HG03378 (cell line): ENCODE results near the gene TMPRSS3.

Source experiments
- ATAC-seq: cut with Tn5 transposase; IDR thresholded peaks from one replicate; pipeline ENCODE4 v1.9.1; 2021; ENCODE audit warnings: mild to moderate bottlenecking, moderate library complexity; ENCODE audit not compliant: unreplicated experiment

Gene TMPRSS3

DNA sequence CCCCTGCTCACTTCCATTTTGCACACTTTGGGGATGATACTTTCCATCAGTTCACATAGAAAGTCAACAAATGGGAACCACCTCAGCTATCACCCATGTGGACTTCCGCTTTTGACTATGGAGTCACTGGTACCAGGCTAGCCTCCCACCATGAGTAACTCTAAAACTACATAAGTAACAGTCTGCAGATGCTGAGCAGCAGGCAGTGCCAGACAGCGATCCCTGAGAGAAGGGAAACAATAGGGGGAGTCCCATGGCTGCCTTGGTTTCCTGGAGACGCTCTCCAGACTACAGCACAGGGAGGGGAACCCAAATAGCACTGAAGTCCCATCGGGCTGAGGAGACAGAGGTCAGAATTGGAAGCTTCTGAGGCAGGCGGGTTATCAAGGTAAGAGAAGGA, 42.2 kb downstream of the TMPRSS3 start:
- ATAC-seq: no peak

DNA sequence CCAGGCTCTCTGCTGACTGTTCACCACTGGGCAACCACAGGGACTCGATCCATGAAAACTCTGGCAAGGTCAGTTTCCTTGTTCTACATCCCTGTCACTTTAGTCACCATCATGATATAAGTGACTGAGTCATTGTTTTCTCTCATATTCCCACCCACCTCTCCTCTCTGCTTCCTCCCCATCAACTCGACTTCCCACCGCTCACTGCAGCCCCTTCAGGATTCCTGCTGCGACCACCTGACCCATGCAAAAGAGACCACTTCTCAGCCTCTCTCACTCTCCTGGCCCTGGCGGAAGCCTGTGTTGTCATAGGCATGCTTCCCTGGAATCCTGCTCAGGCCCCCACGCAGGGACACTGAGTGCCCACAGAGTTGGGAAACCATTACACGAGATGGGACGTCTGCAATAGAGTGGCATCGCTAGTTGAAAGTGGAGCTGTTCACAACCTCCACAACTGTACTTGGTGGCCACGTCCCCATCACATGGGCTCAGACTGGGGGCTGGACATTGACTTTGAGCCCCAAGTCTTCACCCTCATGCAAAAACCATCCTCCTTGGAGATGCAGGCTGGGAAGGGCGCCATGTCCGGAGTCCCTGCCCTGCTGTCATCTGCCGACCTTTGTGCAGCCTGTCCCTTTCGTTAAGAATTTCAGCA, 43.3 kb downstream of the TMPRSS3 start:
- no peak for ATAC-seq

DNA sequence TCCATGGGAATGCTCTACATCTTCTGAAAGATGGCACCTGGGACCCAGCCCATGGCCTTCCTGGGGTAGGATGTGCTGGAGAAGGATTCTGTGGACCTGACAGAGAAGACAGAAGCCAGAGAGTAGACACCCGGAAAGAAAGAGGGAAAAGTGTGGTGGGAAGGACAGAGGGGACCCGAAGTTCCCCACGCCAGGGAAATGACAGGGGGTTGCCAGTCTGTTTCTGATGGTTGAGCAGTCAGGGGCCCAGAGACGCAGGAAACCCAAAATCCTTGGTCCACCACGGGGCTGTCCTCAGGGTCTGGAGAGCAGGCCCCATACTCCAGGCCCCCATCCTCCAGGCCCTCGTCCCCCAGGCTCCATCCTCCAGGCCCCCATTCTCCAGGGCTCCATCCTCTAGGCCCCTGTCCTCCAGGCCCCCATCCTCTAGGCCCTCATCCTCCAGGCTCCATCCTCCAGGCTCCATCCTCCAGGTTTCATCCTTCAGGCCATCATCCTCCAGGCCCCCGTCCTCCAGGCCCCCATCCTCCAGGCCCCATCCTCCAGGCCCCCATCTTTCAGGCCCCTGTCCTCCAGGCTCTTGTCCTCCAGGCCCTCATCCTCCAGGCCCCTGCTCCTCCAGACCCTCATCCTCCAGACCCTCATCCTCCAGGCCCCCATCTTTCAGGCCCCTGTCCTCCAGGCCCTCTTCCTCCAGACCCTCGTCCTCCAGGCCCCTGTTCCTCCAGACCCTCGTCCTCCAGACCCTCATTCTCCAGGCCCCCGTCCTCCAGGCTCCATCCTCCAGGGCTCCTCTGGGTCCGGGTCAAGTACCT, 44.0 kb downstream of the TMPRSS3 start:
- no peak for ATAC-seq

GRCh38 chr21:42350927-42351426, 44.9 kb downstream of the TMPRSS3 start, which contains the start of gene TFF2:
TFF2 (minus strand) TSS chr21:42350994; CDS start chr21:42350957, 37 bp downstream.
- no peak for ATAC-seq

- no peak for ATAC-seq
Observed at GRCh38 chr21:42350318-42350910, 45.4 kb downstream of the TMPRSS3 start.

GRCh38 chr21:42349420-42350317, 46.2 kb downstream of the TMPRSS3 start:
- ATAC-seq: no peak

DNA sequence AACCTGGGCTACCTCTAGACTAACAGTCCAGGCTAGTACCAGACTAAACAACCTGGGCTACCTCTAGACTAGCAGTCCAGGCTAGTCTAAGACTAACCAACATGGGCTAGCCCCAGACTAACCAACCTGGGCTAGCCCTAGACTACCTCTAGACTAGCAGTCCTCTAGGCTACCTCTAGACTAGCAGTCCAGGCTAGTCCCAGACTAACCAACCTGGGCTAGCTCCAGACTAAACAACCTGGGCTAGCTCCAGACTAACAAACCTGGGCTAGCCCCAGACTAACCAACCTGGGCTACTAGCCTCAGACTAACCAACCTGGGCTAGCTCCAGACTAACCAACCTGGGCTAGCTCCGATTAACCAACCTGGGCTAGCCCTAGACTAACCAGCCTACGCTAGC, 47.1 kb downstream of the TMPRSS3 start:
- ATAC-seq: no peak

DNA sequence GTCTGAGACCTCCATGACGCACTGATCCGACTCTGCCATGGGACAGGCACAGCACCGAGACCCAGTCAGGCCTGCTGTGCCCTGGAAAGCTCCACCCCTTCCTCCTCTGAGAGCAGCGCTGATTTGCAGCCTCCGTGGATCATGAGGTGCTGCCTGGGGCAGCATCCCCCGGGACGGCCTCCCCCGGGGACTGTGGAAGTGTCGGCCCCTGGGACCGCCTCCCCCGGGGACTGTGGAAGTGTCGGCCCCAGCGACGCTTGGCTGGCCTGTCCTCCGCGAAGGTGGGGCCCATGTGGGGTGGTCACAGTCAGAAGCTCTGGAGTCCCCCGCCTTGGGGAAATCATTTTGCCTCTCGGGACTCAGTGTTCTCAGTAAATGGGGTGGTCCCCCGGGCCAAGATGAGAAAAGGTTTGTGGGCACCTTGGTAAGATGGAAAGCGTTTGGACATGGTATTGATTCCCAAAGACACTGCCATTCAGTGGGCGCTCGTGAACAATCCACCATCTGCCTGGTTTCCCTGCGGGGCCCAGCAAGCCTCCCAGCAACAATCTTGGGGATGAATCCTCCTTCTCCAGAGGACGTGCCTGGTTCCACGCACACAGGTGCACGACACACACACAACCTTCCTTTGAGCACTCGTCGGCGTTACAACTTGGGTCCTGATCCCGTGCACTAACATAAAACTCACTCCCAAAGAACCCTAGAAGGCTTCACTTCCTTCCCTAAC, 48.1 kb downstream of the TMPRSS3 start:
- ATAC-seq: no peak

DNA sequence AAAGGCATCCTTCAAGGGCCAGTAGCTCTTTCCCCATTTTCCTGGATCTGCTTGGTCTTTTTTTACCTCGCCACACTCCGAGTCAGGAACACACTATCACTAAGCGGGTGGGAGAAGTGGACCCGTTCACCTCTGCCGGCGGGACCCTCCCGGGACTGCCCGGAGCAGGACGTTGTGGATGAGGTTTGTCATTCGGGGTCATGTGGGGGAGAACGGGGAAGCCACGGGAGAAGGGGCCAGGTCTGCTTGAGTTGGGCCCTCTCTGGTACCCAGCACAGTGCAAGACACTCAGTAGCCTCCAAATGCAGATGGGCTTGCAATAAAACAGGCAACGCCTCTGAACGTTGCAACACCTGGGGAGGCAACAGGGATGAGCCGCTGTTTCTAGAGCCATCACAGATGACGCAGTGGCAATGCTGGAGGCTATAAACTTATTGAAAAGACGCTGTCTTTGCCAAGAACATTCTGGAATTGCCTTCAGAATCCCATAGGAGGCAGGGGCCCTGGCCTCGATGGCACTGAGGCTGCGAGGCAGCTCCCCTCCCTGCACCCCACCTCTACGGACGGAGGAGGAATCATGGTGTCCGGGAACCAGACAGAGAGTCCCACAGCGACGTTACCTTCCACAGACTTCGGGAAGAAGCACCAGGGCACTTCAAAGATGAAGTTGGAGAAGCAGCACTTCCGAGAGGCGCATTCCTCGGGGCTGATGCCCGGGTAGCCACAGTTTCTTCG, 48.8 kb downstream of the TMPRSS3 start:
- ATAC-seq: no peak

GRCh38 chr21:42346441-42346840, 49.4 kb downstream of the TMPRSS3 start:
- ATAC-seq: no peak

DNA sequence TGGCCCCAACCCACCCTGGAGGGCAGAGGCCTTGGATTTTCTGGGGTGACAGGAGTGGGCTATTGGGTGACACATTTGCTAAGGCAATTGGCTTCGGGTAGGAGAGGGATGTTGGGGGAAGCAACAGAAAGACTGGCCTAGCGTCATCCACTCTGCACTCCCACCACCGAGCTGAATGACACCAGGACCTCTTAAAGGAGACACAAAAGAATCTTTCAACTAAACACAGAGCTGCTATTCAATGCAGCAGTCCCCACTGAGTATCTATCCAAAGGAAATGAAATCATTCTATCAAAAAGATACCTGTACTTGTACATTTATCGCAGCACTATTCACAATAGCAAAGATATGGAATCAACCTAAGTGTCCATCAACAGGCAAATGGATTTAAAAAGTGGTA, 51.2 kb downstream of the TMPRSS3 start:
- no peak for ATAC-seq

DNA sequence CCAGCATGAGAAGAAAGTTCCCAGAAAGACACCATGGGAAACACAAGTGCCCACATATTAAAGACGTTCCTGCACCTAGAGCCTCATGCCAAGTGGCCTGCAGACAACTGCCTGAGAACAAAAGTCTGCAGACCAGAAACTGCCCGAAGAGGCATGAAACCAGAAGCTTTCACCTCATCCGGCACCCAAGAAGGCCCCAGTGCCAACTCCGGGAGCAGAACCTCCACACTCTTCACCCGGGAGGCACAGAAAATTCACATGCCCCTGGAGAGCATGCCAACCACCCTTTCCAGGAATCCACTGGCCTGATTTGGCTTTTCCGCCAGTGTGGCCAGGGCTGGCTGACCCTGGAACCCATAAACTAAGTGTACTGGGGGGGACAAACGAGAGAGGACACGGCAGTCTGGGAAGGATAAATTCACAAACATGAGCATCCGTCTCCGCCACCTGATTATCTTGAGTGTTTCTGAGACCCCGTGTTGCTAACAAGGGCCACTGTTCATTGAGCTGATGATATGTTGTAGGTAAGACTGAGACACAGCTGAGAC, 51.8 kb downstream of the TMPRSS3 start:
- no peak for ATAC-seq

DNA sequence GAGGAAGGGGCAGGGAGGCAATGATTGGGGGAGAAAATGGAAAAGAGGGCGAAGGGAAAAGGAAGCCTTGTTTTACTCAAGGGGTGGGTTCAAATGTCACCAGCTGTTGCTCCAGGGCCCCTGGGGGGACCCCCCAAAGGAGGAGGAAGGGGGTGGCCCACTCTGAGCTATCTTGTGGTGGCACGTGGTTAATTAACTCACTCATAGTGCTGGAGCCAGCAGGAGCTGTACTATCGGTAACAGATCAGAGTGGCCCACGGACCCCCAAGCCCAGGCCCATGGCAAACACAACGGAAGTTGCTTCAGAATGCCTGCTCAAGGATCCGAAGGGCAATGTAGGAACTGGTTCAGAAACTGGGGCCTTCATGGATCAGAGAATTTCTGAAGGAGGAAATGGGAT, 52.3 kb downstream of the TMPRSS3 start:
- no peak for ATAC-seq

DNA sequence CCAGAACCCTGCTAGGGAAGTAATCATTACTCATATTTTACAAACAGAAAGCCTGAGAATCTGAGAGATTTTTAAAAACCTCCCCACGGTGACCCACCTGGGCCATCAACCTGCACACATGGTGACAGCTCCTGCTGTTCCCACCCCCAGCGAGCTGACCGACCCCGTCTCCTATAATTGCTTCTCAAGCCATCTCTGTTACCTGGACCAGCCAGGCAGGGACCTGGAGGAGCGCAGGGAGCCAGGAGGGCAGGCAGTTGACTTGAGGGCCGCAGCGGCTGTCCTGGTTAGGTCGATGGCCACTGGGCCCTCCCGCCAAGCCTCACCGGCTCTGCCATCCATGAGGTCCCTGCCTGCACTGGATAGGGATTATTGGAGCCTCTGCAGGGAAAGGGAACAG, 52.8 kb downstream of the TMPRSS3 start:
- no peak for ATAC-seq

GRCh38 chr21:42341776-42342542, 53.9 kb downstream of the TMPRSS3 start:
- ATAC-seq: no peak

- no peak for ATAC-seq
Observed at GRCh38 chr21:42340187-42341050, 55.4 kb downstream of the TMPRSS3 start.
